Kidney epithelial cell (primary cell): ENCODE data around the gene ARHGAP28. TPM values are rescaled to one million over a fixed set of nuclear protein-coding genes. Genes with fewer than 3 reads are reported as not detected.
"Not testable (repeated sequence)": the region's sequence is repeated elsewhere in the genome, so short reads cannot be mapped to it uniquely, and the experiment has no call there.

Source experiments
- DNase-seq: peaks from one replicate; pipeline ENCODE4 v3.0.0-alpha.2; 2010; ENCODE audit warnings: low read depth
- H3K27me3 ChIP-seq: 2 replicates; pipeline ENCODE4 v1.6.0; 2011; ENCODE audit warnings: low read length; ENCODE audit not compliant: control insufficient read depth, insufficient read depth
- H3K36me3 ChIP-seq: 2 replicates; pipeline ENCODE4 v1.5.1; 2011; ENCODE audit warnings: low read length; ENCODE audit not compliant: control insufficient read depth, insufficient read depth
- H3K4me3 ChIP-seq: 2 replicates; pipeline ENCODE4 v1.5.1; 2011; ENCODE audit warnings: low read depth, mild to moderate bottlenecking, control low read depth, low read length
- total RNA-seq: library from RNA; depleted of rRNA; stranded (reverse); fragments of >200 nt; gene quantifications from 2 replicates; pipeline ENCODE4 v1.2.3, GENCODE V29; 2015
- TF ChIP-seq, protein P1 (sequence below): IDR thresholded peaks from 2 replicates; pipeline ENCODE4 v1.5.1; 2011; ENCODE audit warnings: mild to moderate bottlenecking, moderate library complexity, low read length, control low read depth, inconsistent platforms; ENCODE audit not compliant: insufficient read depth, poor library complexity, severe bottlenecking

The ARHGAP28 gene
- total RNA-seq, 1 donor from 2014 or later: 4.6 TPM

DNA sequence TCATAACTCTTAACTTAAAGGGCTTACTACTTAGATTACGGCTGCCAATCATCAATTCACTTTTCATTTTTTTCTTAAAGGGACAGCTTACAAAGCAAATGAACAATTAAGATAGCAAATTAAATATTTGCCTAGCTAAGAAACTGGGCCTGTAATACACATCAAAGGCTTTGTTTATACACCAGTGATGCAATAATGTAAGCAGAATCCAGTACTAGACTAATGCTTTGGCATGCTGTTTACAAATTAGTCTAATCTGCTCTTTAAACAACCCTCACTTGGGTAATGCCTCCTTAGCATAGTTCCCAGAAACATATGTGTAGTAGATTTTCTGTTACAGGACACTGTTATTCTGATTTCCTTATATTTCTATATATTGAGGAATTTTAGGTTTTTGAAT is 105.8 kb downstream of the ARHGAP28 start:
- TF ChIP-seq, protein P1, sequence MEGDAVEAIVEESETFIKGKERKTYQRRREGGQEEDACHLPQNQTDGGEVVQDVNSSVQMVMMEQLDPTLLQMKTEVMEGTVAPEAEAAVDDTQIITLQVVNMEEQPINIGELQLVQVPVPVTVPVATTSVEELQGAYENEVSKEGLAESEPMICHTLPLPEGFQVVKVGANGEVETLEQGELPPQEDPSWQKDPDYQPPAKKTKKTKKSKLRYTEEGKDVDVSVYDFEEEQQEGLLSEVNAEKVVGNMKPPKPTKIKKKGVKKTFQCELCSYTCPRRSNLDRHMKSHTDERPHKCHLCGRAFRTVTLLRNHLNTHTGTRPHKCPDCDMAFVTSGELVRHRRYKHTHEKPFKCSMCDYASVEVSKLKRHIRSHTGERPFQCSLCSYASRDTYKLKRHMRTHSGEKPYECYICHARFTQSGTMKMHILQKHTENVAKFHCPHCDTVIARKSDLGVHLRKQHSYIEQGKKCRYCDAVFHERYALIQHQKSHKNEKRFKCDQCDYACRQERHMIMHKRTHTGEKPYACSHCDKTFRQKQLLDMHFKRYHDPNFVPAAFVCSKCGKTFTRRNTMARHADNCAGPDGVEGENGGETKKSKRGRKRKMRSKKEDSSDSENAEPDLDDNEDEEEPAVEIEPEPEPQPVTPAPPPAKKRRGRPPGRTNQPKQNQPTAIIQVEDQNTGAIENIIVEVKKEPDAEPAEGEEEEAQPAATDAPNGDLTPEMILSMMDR: no peak
- Histone ChIP-seq H3K4me3 (no peak overlapping the region), H3K27me3 (no peaks in the 10 kb centered on the region), H3K36me3 (no peaks in the 10 kb centered on the region)
- DNase-seq: no peak

- DNase-seq: no peak
- Histone ChIP-seq H3K27me3 (no peaks in the 10 kb centered on the region), H3K36me3 (no peaks in the 10 kb centered on the region), H3K4me3 (no peak overlapping the region)
- TF ChIP-seq, protein P1: no peak
Observed at GRCh38 chr18:6836331-6836730, 106.8 kb downstream of the ARHGAP28 start.

DNA sequence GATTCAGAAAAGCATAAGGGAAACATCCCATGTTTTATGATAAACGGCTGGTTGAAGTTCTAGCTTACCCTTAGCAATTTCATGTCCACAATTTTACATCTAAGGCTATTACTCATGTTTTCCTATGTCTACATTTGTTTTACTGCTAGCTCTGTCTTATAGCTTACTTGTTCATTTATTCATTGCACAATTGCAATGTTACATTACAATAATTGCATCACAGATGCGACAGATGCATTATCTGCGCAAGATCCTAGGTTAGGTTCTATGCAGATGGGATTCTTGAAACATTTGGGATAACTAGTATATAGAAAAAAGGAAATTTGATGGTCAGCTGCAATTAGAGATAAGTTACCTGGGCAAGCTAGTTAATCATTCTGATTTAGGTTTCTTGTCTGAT is 108.4 kb downstream of the ARHGAP28 start:
- Histone ChIP-seq H3K36me3 (no peaks in the 10 kb centered on the region), H3K4me3 (no peak overlapping the region), H3K27me3 (no peaks in the 10 kb centered on the region)
- DNase-seq: no peak
- TF ChIP-seq, protein P1: no peak

DNA sequence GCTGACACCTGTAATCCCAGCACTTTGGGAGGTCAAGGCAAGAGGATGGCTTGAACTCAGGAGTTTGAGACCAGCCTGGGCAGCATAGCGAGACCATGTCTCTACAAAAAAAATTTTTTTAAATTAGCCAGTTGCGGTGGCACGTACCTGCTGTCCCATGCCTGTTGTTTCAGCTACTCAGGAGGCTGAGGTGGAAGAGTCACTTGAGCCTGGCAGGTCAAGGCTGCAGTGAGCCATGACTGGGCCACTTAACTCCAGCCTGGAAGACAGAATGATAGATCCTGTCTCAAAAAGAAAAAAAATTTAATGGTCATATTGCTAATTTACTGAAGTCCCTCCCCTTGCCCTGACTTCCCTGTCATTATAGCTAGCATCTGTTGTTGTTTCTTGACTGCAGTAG is 112.6 kb downstream of the ARHGAP28 start:
- no peak for DNase-seq

DNA sequence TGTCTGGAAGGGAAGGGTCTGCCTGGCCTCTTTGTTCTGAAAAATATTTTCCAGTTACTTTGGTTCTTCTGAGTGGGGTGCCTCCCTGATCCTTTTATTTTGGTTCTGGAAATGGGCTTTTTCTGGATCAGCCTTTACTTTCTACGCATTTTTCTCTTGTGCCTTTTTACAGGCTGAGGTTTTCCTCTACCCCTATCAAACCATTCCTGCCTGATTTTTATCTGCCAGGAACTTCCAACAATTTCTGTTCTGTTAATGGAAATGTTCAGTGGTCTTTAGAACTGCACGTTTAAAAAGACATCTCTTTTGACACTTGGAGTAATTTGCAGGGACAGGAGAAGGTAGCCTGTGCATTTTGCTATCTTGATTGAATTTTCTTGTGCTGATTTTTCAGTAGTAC is 113.8 kb downstream of the ARHGAP28 start:
- TF ChIP-seq, protein P1: no peak
- Histone ChIP-seq H3K36me3 (no peaks in the 10 kb centered on the region), H3K4me3 (no peak overlapping the region), H3K27me3 (no peaks in the 10 kb centered on the region)
- no peak for DNase-seq

More for the DNA sequence above, 112.6 kb downstream of the ARHGAP28 start:
- Histone ChIP-seq H3K4me3 (no peak overlapping the region), H3K27me3 (no peaks in the 10 kb centered on the region), H3K36me3 (no peaks in the 10 kb centered on the region)
- TF ChIP-seq, protein P1: no peak

DNA sequence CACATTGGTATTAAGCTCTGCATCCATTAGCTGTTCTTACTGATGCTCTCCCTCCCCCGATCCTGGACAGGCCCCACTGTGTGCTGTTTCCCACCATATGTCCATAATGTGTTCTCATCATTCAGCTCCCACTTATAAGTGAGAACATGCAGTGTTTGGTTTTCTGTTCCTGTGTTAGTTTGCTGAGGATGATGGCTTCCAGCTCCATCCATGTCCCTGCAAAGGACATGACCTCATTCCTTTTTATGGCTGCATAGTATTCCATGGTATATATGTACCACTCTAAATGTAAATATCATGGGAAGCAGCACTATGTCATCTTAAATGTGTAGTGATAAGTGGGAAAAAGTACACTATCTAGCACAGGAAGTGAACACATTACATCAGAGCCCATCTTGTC is 116.0 kb downstream of the ARHGAP28 start:
- H3K36me3 ChIP-seq, H3K27me3 ChIP-seq, DNase-seq, H3K4me3 ChIP-seq: not testable (repeated sequence)
